ENCODE measurements around the gene PRKCB.

The PRKCB gene

GRCh38 chr16:23975293-23975692 is 139.5 kb downstream of the PRKCB start:
- no peak for DNase-seq

- DNase-seq, result no peak
Observed at GRCh38 chr16:23976091-23976490, 140.3 kb downstream of the PRKCB start.

DNA sequence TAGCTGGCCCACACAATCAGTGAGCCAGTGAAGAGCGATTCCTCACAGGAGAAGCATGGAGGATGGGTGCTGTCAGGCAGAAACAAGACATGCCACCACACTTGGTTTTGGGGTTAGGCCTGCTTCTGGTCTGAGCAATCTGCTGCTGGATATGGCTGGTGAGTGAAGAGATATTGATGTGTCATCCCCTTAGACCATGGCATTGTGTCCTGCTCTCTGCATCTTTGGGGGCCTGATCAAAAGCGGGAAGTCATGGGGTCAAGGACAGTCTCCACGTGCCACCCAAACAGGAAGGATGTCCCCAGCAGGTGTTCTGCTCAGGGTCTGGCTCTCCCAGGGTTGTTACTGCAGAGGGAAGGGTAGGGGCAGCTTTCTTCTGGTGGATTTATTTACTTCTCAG is 140.7 kb downstream of the PRKCB start:
- no peak for DNase-seq

DNA sequence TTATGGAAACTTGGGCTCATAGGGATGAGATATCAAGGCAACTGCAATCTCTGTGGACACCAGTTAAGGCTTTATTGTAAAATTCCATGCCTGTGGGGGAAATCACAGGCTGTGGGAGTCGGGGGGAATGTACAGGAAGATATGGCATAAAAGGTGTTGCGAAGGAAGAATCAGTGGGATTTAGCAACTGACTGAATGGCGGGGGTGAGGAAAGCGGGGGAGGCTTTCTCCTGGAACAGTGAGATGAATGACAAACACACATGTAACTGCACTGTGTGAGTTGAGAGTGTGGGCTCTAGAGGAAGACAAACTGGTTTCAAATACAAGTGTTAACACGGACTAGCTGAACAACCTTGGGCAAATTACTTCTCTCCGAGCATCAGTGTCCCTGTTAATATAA is 143.7 kb downstream of the PRKCB start:
- DNase-seq, result no peak

DNA sequence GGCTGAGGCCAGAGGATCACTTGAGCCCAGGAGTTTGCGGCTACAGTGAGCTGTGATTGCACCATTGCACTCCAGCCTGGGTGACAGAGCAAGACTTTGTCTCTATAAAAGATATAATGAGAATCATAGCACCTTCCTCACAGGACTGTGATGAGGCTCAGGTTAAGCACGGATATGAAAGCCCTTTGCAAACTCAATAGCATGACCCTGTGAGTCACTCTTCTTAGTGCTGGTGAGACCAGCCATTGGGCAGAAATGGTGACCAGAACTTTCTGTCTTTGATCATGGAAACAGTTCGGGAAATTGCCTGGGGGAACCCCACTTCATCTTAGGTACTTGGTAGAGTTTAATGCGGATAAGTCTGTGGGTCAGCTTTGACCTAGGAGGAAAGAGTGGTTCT is 144.2 kb downstream of the PRKCB start:
- no peak for DNase-seq

DNA sequence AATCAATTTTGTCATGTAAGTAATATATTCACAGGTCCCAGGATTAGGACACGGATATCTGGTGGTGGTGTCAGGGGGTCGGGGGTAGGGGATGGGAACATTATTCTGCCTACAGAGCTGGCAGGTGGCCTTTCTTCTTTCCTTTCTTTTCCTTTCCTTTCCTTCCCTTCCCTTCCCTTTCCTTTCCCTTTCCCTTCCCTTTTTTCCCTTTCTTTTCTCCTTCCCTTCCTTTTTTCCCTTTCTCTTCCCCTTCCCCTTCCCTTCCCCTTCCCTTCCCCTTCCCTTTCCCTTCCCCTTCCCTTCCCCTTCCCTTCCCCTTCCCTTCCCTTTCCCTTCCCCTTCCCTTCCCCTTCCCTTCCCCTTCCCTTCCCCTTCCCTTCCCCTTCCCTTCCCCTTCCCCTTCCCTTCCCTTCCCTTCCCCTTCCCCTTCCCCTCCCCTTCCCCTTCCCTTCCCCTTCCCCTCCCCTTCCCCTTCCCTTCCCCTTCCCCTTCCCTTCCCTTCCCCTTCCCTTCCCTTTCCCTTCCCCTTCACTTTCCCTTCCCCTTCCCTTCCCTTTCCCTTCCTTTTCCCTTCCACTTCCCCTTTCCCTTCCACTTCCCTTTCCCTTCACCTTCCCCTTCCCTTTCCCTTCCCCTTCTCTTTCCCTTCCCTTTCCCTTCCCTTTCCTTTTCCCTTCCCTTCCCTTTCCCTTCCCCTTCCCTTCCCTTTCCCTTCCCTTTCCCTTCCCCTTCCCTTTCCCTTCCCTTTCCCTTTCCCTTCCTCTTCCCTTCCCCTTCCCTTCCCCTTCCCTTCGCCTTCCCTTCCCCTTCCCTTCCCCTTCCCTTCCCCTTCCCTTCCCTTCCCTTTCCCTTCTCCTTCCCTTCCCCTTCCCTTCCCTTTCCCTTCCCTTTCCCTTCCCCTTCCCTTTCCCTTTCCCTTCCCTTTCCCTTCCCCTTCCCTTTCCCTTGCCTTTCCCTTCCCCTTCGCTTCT is 145.9 kb downstream of the PRKCB start:
- DNase-seq, result no peak

DNA sequence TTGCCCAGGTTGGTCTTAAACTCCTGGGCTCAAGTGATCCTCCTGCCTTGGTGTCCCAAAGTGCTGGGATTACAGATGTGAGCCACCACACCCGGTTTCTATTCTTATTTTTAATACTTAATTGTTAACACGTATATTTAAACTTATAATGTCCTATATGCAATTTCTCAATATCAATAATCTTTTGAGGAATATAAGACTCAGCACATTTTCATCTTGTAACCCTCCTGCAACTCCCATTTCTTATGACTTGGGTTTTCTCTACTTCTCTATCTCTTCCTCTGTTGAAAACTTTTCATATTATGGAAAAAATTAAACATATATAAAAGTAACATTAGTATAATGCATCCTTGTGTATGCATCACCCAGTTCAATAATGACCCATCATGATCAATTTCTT is 150.7 kb downstream of the PRKCB start:
- DNase-seq, result no peak

- no peak for DNase-seq
Observed at GRCh38 chr16:23987443-23987842, 151.7 kb downstream of the PRKCB start.

DNA sequence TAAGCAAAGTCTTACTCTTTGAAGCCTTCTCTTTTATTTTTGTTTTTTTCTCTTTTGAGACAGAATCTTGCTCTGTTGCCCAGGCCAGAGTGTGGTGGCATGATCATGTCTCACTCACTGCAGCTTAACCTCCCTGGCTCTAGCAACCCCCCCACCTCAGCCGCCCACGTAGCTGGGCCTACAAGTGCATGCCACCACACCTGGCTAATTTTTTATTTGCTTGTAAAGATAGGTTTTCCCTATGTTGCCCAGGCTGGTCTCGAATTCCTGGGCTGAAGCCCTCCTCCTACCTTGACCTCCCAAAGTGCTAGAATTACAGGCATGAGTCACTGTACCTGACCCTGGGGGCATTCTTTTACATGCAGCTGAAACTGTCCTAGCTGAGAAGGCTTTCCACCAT is 154.7 kb downstream of the PRKCB start:
- DNase-seq, result no peak

GRCh38 chr16:23991066-23991465 is 155.3 kb downstream of the PRKCB start:
- no peak for DNase-seq

DNA sequence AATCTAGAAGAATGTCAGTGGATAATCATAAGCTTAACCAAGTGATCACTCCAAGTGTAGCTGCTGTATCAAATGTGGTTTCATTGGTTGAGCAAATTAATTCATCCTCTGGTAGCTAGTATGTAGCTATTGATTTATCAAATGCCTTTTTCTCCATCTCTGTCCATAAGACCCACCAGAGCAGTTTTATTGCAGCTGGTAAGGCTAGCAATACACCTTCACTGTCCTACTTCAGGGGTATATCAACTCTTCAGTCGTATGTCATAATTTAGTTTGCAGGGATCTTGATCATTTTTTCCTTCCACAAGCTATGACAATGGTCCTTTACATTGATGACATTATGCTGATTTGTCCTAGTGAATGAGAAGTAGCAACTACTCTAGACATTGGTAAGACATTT is 158.8 kb downstream of the PRKCB start:
- no peak for DNase-seq

GRCh38 chr16:23996258-23996955 is 160.6 kb downstream of the PRKCB start:
- no peak for DNase-seq

DNA sequence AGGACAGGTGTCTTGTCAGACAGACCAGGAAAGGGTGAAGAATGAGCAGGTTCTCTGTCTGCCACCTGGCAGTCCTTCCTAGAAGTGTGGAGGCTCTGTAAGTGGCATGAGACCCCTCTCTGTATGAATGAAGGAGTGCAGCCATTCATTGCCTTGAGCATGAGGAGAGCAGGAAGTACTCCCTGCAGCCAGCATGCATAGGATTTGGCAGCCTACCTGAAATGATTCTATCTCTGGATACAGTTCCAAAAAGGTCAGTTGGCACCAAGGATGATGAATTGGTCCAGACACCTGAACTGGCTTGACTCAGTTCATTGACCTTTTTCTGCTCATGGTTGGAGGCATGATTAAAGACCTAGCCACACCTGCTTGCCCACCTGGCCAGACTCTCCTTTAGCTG is 163.0 kb downstream of the PRKCB start:
- DNase-seq, result no peak

DNA sequence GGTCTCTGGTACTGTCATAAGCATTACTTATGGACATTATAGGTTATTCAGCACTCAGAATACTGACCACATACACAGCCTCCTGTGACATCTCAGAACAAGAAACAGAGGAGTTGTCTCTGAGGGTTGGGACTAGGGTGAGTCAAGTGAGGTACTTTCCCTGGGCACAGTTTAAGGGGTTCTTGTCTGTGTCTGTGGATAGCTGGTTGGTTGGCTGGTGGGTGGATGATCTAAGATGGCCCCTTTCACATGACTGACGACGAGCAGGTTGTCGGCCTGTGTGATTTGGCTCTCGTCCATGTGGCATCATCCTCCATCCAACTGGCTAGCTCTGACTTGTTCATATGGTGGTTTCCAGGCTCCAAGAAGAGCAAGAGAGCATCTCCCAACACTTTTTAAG is 163.9 kb downstream of the PRKCB start:
- no peak for DNase-seq

- DNase-seq, result no peak
Observed at GRCh38 chr16:24001710-24002109, 165.9 kb downstream of the PRKCB start.

GRCh38 chr16:24002619-24003018 is 166.8 kb downstream of the PRKCB start:
- DNase-seq, result no peak

DNA sequence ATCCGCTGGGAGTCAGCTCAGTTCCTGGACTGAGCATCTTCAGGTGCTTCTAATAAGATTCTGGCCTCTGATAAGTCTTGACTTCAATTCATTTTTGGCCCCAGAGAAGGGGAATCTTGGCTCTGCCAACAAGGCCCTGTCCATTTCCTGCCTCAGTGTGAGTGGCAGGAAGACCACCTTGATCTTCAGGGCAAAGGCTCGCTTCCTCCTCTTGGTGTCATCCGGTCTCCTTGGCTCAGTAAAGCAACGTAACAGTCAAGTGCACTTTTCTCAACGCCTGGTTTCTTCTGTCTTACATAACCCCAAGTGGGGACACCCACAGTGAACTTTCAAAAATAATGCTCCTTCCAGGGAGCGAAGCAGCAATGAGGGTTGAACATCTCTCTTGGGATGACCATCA is 169.8 kb downstream of the PRKCB start:
- DNase-seq, result no peak

GRCh38 chr16:24007391-24007790 is 171.6 kb downstream of the PRKCB start:
- no peak for DNase-seq

GRCh38 chr16:24007934-24008333 is 172.2 kb downstream of the PRKCB start:
- no peak for DNase-seq

DNA sequence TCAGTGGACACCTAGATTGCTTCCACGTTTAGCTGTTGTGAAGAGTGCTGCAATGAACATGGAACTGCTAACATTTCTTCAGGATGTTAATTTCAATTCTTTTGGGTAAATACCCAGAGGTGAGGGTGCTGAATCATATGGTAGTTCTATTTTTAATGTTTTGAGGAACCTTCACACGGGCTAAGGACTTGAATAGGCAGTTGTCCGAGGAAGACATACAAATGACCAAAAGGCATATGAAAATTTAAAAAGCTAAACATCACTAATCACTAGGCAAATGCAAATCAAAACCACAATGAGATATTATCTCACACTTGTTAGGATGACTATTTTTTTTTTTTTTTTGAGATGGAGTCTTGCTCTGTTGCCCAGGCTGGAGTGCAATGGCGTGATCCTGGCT is 173.3 kb downstream of the PRKCB start:
- no peak for DNase-seq

DNA sequence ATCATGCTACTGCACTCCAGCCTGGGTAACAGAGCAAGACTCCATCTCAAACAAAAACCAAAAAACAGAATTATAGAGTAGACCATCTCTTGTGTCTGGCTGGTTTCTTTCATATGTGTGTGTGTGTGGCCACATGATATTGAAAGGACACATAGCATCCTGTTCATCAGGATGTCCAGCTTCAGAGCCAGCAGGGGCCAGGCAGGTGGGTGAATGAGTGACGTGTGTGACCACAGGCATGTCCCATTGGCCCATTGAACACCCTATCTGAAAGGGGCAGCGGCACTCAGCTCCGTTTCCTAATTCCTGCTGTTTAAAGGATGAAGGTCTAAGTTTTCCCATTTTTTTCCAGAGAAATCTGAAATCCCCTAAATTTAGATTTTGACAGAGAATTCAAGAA is 174.2 kb downstream of the PRKCB start:
- DNase-seq, result no peak

DNA sequence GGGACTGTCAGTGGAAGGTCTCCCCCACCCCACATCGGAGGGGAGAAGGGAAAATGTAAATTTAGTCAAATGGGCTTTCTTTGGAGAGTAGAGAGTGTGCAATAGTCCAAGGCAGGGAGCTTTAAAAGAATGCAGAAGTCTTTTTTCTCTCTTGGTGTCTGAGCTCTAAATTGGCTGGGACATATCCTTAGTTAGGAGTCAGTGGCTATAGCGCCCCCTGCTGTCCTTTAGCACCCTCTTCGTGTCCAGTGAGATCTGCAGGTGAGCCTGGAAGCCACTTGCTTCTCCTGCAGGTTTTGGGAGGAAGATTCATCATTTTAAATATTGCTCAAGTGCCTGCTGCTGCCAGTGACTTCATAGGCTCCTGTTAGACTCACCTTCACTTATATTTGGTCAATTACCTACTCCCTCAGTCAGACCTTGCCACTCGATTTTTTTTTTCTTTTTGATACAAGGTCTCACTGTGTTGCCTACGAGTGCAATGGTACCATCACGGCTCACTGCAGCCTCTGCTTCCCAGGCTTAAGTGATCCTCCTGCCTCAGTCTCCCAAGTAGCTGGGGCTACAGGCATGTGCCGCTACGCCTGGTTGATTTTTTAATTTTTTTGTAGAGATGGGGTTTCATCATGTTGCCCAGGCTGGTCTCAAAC is 174.8 kb downstream of the PRKCB start:
- DNase-seq, result peak; percentile 27

DNA sequence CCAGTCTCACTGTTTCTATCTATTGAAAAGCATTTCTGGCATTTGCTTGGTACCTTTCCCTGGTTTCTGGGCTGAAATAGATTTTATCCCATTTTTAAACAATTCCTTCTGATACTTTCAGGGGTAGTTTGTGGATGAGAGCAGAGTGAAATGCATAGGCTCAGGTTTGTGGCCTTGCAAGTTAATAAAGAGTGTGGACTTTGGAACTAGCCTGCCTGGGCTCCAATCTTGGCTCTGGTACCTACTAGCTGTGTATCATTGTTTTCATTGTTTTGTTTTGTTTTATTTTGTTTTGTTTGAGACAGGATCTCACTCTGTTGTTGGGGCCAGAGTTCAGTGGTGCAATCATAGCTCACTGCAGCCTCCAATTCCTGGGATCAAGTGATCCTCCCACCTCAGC is 175.5 kb downstream of the PRKCB start:
- DNase-seq, result no peak
